ENCODE results near the gene HSD17B10. TPM values are rescaled to one million over a fixed set of nuclear protein-coding genes. Genes with fewer than 3 reads are reported as not detected.
A peak's percentile ranks its signal among the peaks of the same experiment; 100 is the strongest.

Gene HSD17B10
- total and polyA plus RNA-seq, 2 of the 13 experiments (the other 11 are each of a cell fraction or from before 2014, with no cell fraction given), result 68.7 to 84.7 TPM

GRCh38 chrX:53422086-53422860 is 11.9 kb downstream of the HSD17B10 start, which contains the start of gene SMC1A (continued):
- TF ChIP-seq ZHX2 (IDR thresholded peaks at IDR 0.05; ENCODE audit: low read depth) (no peak; the same call in 1 of the 2 replicates), ZHX2 (CRISPR knock-in tag; IDR thresholded peaks at IDR 0.05; ENCODE audit: borderline replicate concordance) (no peak), ZMYM3 (CRISPR knock-in tag; IDR thresholded peaks at IDR 0.05) (no peak), NKX3-1 (CRISPR knock-in tag; IDR thresholded peaks at IDR 0.05) (no peak), RXRB (CRISPR knock-in tag; IDR thresholded peaks at IDR 0.05; ENCODE audit: borderline replicate concordance) (peak; percentile 33; the same call in 1 of the 2 replicates), TCF12 (IDR thresholded peaks at IDR 0.05) (no peak), TCF12 (CRISPR knock-in tag; IDR thresholded peaks at IDR 0.05) (no peak), XBP1 (CRISPR knock-in tag; IDR thresholded peaks at IDR 0.05) (no peak), SNRNP70 (IDR thresholded peaks at IDR 0.05; ENCODE audit: low read depth, low read length) (no peak), DNMT1 (CRISPR knock-in tag; IDR thresholded peaks at IDR 0.05) (no peak), UBTF (CRISPR knock-in tag; IDR thresholded peaks at IDR 0.05) (0 out of 2 replicates have a peak, but pooled peaks have one; percentile 24), ONECUT2 (CRISPR knock-in tag; IDR thresholded peaks at IDR 0.05) (no peak), XRCC5 (optimal IDR thresholded peaks at IDR 0.05; ENCODE audit: low read length) (no peak), ZNF251 (CRISPR knock-in tag; IDR thresholded peaks at IDR 0.05) (no peak), TCF7 (IDR thresholded peaks at IDR 0.05; ENCODE audit: low read depth) (no peak), FOXM1 (CRISPR knock-in tag; IDR thresholded peaks at IDR 0.05) (no peak), KLF16 (CRISPR knock-in tag; IDR thresholded peaks at IDR 0.05) (no peak), ZSCAN21 (CRISPR knock-in tag; IDR thresholded peaks at IDR 0.05; ENCODE audit: borderline replicate concordance) (no peak), ZBTB10 (CRISPR knock-in tag; IDR thresholded peaks at IDR 0.05; ENCODE audit: borderline replicate concordance) (no peak)

Data from HepG2 (cell line).